AG09309 (cell line): ENCODE data around the gene ACAD11.
"Not testable (repeated sequence)": the region's sequence is repeated elsewhere in the genome, so short reads cannot be mapped to it uniquely, and the experiment has no call there.

Experiments used
- DNase-seq: peaks from one replicate; pipeline ENCODE4 v3.0.0-alpha.2; 2010; ENCODE audit warnings: low read depth
- H3K4me3 ChIP-seq: 2 replicates; pipeline ENCODE4 v1.5.1; 2011; ENCODE audit warnings: mild to moderate bottlenecking, low read depth, low read length, moderate library complexity; ENCODE audit not compliant: control insufficient read depth
- CTCF ChIP-seq: IDR thresholded peaks from 2 replicates; pipeline ENCODE4 v1.5.1; 2011; ENCODE audit warnings: mild to moderate bottlenecking, low read depth, low read length, inconsistent platforms; ENCODE audit not compliant: insufficient read depth, control insufficient read depth; ENCODE audit errors: missing control alignments

Gene ACAD11

GRCh38 chr3:132652640-132653270 is 6.9 kb downstream of the ACAD11 start:
- no peak overlapping the region for H3K4me3 ChIP-seq
- DNase-seq: no peak
- no peak for TF ChIP-seq CTCF

- no peak overlapping the region for H3K4me3 ChIP-seq
- no peak for TF ChIP-seq CTCF
- DNase-seq: no peak
Measured at GRCh38 chr3:132650153-132650552, 9.5 kb downstream of the ACAD11 start.

- DNase-seq: no peak
- no peak overlapping the region for H3K4me3 ChIP-seq
- no peak for TF ChIP-seq CTCF
Measured at GRCh38 chr3:132645058-132645457, 14.6 kb downstream of the ACAD11 start.

- no peak for DNase-seq
- no peak for TF ChIP-seq CTCF
- H3K4me3 ChIP-seq: no peak overlapping the region
Measured at GRCh38 chr3:132643366-132643765, 16.2 kb downstream of the ACAD11 start.

- no peak for DNase-seq
- no peak for TF ChIP-seq CTCF
- H3K4me3 ChIP-seq: no peak overlapping the region
Measured at GRCh38 chr3:132642539-132642847, 17.1 kb downstream of the ACAD11 start.

- TF ChIP-seq CTCF: peak; percentile 57
- no peak overlapping the region for H3K4me3 ChIP-seq
- DNase-seq: no peak
Measured at GRCh38 chr3:132641837-132642538, 17.6 kb downstream of the ACAD11 start.

- not testable (repeated sequence) for H3K4me3 ChIP-seq, DNase-seq
Measured at GRCh38 chr3:132641427-132641826, 18.2 kb downstream of the ACAD11 start.
